SU-DHL-6 (cell line): ENCODE data around the gene GADD45G.

Experiments
- H2AFZ ChIP-seq: fragments of 200-600 bp; sonication (generic); 2 replicates; pipeline ENCODE4 v1.6.1; 2014; ENCODE audit warnings: low read depth, mild to moderate bottlenecking, moderate library complexity, mixed read lengths, antibody characterized with exemption, low read length; ENCODE audit not compliant: severe bottlenecking
- H3F3A ChIP-seq: fragments of 200-600 bp; shearing (Covaris generic); 2 replicates; pipeline ENCODE4 v1.6.0; 2016; ENCODE audit warnings: antibody characterized with exemption, mild to moderate bottlenecking; ENCODE audit not compliant: insufficient read depth
- H3K27ac ChIP-seq: fragments of 200-600 bp; sonication (generic); 2 replicates; pipeline ENCODE4 v1.5.1; 2016; ENCODE audit warnings: low read depth, mild to moderate bottlenecking, low read length, moderate library complexity, mixed read lengths
- H3K27me3 ChIP-seq: fragments of 200-600 bp; sonication (generic), shearing (Covaris generic); 2 replicates; pipeline ENCODE4 v1.6.0; 2014; ENCODE audit warnings: mild to moderate bottlenecking, low read length
- H3K36me3 ChIP-seq: fragments of 200-600 bp; sonication (generic); 2 replicates; pipeline ENCODE4 v1.6.1; 2014; ENCODE audit warnings: mild to moderate bottlenecking, low read length, mixed read lengths
- H3K4me2 ChIP-seq: fragments of 300-600, 200-600 bp; shearing (Covaris generic), sonication (generic); 2 replicates; pipeline ENCODE4 v1.6.0; 2014; ENCODE audit warnings: low read length, low read depth, mild to moderate bottlenecking; ENCODE audit not compliant: poor library complexity, severe bottlenecking
- H3K4me3 ChIP-seq: fragments of 200-600 bp; sonication (generic); 2 replicates; pipeline ENCODE4 v1.5.1; 2014; ENCODE audit warnings: antibody characterized with exemption, low read length, mild to moderate bottlenecking, mixed read lengths; ENCODE audit not compliant: insufficient read depth, poor library complexity, severe bottlenecking
- H3K79me2 ChIP-seq: fragments of 200-600 bp; sonication (generic); 2 replicates; pipeline ENCODE4 v1.6.1; 2014; ENCODE audit warnings: mild to moderate bottlenecking, low read length, moderate library complexity; ENCODE audit not compliant: insufficient read depth
- H3K9ac ChIP-seq: fragments of 200-600 bp; sonication (generic); 2 replicates; pipeline ENCODE4 v1.7.0; 2014; ENCODE audit warnings: mild to moderate bottlenecking, low read length
- H3K9me2 ChIP-seq: fragments of 200-600 bp; sonication (generic); replicated peaks from 2 replicates; pipeline ENCODE4 v1.6.1; 2014; ENCODE audit warnings: low read length; ENCODE audit not compliant: insufficient read depth
- H3K9me3 ChIP-seq: fragments of 200-600 bp; sonication (generic); 2 replicates; pipeline ENCODE4 v1.6.1; 2014; ENCODE audit warnings: low read length, mixed read lengths; ENCODE audit not compliant: insufficient read depth
- H4K20me1 ChIP-seq: fragments of 200-600 bp; sonication (generic); 2 replicates; pipeline ENCODE4 v1.6.1; 2014; ENCODE audit warnings: low read depth, mild to moderate bottlenecking, antibody characterized with exemption, low read length, moderate library complexity, mixed read lengths
- CTCF ChIP-seq: fragments of 200-600 bp; sonication (generic); IDR thresholded peaks from one replicate; pipeline ENCODE4 v1.5.1; 2017; ENCODE audit warnings: antibody characterized with exemption, mild to moderate bottlenecking, low read length, moderate library complexity; ENCODE audit not compliant: insufficient read depth, poor library complexity, severe bottlenecking
- EZH2phosphoT487 ChIP-seq: fragments of 200-600 bp; sonication (generic), shearing (Covaris generic); conservative IDR thresholded peaks from 2 replicates; pipeline ENCODE4 v1.6.1; 2018; ENCODE audit warnings: mild to moderate bottlenecking, antibody characterized with exemption, low read length, moderate library complexity, mixed read lengths

Gene GADD45G

GRCh38 chr9:89634995-89635742 lies 30.4 kb downstream of the GADD45G start:
- Histone ChIP-seq H3K79me2 (no peaks in the 10 kb centered on the region), H3K9ac (no peak overlapping the region), H3K9me3 (no peaks in the 10 kb centered on the region), H3K4me2 (no peak overlapping the region), H3F3A (no peaks in the 10 kb centered on the region), H2AFZ (no peak overlapping the region), H4K20me1 (no peaks in the 10 kb centered on the region), H3K4me3 (no peak overlapping the region), H3K27ac (no peak overlapping the region), H3K9me2 (no peaks in the 10 kb centered on the region), H3K27me3 (no peaks in the 10 kb centered on the region), H3K36me3 (no peaks in the 10 kb centered on the region)
- no peak for TF ChIP-seq CTCF
- TF ChIP-seq EZH2phosphoT487, result no peak

GRCh38 chr9:89635816-89636215 lies 31.0 kb downstream of the GADD45G start:
- Histone ChIP-seq H3K4me2 (no peak overlapping the region), H3K9me3 (no peaks in the 10 kb centered on the region), H2AFZ (no peak overlapping the region), H4K20me1 (no peaks in the 10 kb centered on the region), H3K27me3 (no peaks in the 10 kb centered on the region), H3K79me2 (no peaks in the 10 kb centered on the region), H3K9ac (no peak overlapping the region), H3K9me2 (no peaks in the 10 kb centered on the region), H3K4me3 (no peak overlapping the region), H3K27ac (no peak overlapping the region), H3K36me3 (no peaks in the 10 kb centered on the region), H3F3A (no peaks in the 10 kb centered on the region)
- no peak for TF ChIP-seq EZH2phosphoT487
- no peak for TF ChIP-seq CTCF

GRCh38 chr9:89637787-89638186 lies 33.0 kb downstream of the GADD45G start:
- Histone ChIP-seq H3K9me3 (no peaks in the 10 kb centered on the region), H3F3A (no peaks in the 10 kb centered on the region), H3K9me2 (no peaks in the 10 kb centered on the region), H3K27me3 (no peaks in the 10 kb centered on the region), H3K27ac (no peak overlapping the region), H2AFZ (no peak overlapping the region), H3K36me3 (no peaks in the 10 kb centered on the region), H3K4me3 (no peak overlapping the region), H3K9ac (no peak overlapping the region), H3K4me2 (no peak overlapping the region), H4K20me1 (no peaks in the 10 kb centered on the region), H3K79me2 (no peaks in the 10 kb centered on the region)
- TF ChIP-seq CTCF (no peak), EZH2phosphoT487 (no peak)
